NB4 (cell line): Measurements from ENCODE around the gene COX10.
"Not testable (repeated sequence)": the region's sequence is repeated elsewhere in the genome, so short reads cannot be mapped to it uniquely, and the experiment has no call there.

ENCODE experiments used
- DNase-seq: peaks from one replicate; pipeline ENCODE4 v3.0.0; 2010; ENCODE audit warnings: low read depth
- H3K4me3 ChIP-seq: one replicate; pipeline ENCODE4 v1.5.1; 2011; ENCODE audit warnings: mild to moderate bottlenecking, low read depth, low read length, moderate library complexity
- MYC ChIP-seq: IDR thresholded peaks from 2 replicates; pipeline ENCODE4 v1.6.1; 2011; ENCODE audit warnings: low read depth, low read length
- POLR2A ChIP-seq: IDR thresholded peaks from 2 replicates; pipeline ENCODE4 v1.6.1; 2011; ENCODE audit warnings: mild to moderate bottlenecking; ENCODE audit not compliant: insufficient read length; ENCODE audit errors: extremely low read depth
- TF ChIP-seq, protein P1 (sequence below): IDR thresholded peaks from 2 replicates; pipeline ENCODE4 v1.6.1; 2011; ENCODE audit warnings: low read depth, low read length
- TF ChIP-seq, protein P2 (sequence below): IDR thresholded peaks from one replicate; pipeline ENCODE4 v1.5.1; 2012; ENCODE audit warnings: low read depth, low read length

COX10 gene

GRCh38 chr17:14225254-14225980 is 156.1 kb downstream of the COX10 start:
- no peak for DNase-seq
- no peak overlapping the region for H3K4me3 ChIP-seq
- TF ChIP-seq, protein P1, sequence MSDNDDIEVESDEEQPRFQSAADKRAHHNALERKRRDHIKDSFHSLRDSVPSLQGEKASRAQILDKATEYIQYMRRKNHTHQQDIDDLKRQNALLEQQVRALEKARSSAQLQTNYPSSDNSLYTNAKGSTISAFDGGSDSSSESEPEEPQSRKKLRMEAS = no peak

DNA sequence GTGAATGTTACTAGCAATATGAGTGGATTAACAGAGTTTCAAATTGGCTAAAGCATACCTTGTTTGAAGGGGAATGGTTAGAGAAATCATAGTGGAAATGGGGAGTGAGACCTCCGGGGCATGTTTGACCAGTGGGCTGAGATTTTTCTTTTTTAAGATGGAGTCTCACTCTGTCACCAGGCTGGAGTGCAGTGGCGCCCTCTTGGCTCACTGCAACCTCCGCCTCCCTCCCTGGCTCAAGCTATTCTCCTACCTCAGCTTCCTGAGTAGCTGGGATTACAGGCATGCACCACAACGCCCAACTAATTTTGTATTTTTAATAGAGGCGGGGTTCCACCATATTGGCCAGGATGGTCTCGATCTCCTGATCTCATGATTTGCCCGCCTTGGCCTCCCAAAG is 157.7 kb downstream of the COX10 start:
- TF ChIP-seq, protein P1 = no peak
- TF ChIP-seq MYC (no peak), POLR2A (no peak)
- TF ChIP-seq, protein P2, sequence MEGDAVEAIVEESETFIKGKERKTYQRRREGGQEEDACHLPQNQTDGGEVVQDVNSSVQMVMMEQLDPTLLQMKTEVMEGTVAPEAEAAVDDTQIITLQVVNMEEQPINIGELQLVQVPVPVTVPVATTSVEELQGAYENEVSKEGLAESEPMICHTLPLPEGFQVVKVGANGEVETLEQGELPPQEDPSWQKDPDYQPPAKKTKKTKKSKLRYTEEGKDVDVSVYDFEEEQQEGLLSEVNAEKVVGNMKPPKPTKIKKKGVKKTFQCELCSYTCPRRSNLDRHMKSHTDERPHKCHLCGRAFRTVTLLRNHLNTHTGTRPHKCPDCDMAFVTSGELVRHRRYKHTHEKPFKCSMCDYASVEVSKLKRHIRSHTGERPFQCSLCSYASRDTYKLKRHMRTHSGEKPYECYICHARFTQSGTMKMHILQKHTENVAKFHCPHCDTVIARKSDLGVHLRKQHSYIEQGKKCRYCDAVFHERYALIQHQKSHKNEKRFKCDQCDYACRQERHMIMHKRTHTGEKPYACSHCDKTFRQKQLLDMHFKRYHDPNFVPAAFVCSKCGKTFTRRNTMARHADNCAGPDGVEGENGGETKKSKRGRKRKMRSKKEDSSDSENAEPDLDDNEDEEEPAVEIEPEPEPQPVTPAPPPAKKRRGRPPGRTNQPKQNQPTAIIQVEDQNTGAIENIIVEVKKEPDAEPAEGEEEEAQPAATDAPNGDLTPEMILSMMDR = no peak
- DNase-seq = no peak
- no peak overlapping the region for H3K4me3 ChIP-seq

GRCh38 chr17:14228903-14229302 is 159.6 kb downstream of the COX10 start:
- TF ChIP-seq, protein P1 = no peak
- TF ChIP-seq POLR2A (no peak), MYC (no peak)
- TF ChIP-seq, protein P2 = no peak
- no peak for DNase-seq
- H3K4me3 ChIP-seq = no peak overlapping the region

- H3K4me3 ChIP-seq, DNase-seq: not testable (repeated sequence)
These were observed 161.9 kb downstream of the COX10 start for GRCh38 chr17:14231187-14231586.

GRCh38 chr17:14235047-14235446 is 165.7 kb downstream of the COX10 start:
- DNase-seq, H3K4me3 ChIP-seq: not testable (repeated sequence)

- DNase-seq, H3K4me3 ChIP-seq: not testable (repeated sequence)
These were observed 166.7 kb downstream of the COX10 start for GRCh38 chr17:14236032-14236431.

- not testable (repeated sequence) for DNase-seq, H3K4me3 ChIP-seq
These were observed 167.5 kb downstream of the COX10 start, which contains the start of gene CDRT15 for GRCh38 chr17:14236762-14237161. TSS of gene CDRT15 (minus strand) at chr17:14236862. CDS start at chr17:14236833, 29 bp downstream.

DNA sequence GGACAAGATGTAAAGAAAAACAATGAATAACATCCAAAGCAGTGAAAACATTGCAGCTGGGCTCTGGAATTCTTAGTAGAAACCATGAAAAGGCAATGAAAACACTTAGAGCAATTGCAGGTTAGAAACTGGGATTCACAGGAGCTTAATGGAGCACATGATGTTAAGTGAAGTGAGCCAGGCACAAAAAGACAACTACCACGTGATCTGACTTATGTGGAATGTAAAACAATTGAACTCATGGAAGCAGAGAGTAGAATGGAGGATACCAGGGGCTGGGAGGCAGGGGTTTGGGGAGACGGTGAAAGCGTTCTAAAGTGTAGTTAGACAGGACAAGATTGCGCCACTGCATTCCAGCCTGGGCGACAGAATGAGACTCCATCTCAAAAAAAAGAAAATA is 170.0 kb downstream of the COX10 start:
- DNase-seq, H3K4me3 ChIP-seq: not testable (repeated sequence)

DNA sequence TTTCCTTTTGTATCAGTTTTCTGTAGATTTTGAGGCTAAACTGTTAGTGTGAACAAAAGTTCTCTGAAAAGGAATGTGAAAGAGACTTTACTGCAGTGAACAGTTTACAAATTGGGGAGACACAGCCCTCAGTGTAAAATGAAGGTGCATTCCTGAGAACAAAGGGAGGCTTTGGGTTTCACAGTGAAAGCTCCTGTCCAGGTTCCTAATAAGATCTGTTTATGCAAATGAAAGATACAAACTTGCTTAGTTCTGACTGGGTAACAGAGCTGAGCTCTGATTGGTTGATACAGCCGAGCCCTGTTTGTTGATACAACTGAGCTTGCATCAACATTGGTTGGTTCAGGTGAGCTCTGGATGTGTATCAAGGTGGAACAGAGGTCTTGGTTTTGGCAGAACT is 175.7 kb downstream of the COX10 start:
- no peak for DNase-seq
- H3K4me3 ChIP-seq = no peak overlapping the region
- TF ChIP-seq, protein P1 = no peak
- TF ChIP-seq POLR2A (no peak), MYC (no peak)
- TF ChIP-seq, protein P2 = no peak
